NCI-H1694 treated with DMSO at 0.1 percent for 48 hours (cell line): ENCODE measurements around the gene PATJ.
"Not testable (repeated sequence)": the region's sequence is repeated elsewhere in the genome, so short reads cannot be mapped to it uniquely, and the experiment has no call there.

Experiments
- DNase-seq: peaks from one replicate; lab custom pipeline; 2025; lab: John Stamatoyannopoulos, UW

PATJ gene

DNA sequence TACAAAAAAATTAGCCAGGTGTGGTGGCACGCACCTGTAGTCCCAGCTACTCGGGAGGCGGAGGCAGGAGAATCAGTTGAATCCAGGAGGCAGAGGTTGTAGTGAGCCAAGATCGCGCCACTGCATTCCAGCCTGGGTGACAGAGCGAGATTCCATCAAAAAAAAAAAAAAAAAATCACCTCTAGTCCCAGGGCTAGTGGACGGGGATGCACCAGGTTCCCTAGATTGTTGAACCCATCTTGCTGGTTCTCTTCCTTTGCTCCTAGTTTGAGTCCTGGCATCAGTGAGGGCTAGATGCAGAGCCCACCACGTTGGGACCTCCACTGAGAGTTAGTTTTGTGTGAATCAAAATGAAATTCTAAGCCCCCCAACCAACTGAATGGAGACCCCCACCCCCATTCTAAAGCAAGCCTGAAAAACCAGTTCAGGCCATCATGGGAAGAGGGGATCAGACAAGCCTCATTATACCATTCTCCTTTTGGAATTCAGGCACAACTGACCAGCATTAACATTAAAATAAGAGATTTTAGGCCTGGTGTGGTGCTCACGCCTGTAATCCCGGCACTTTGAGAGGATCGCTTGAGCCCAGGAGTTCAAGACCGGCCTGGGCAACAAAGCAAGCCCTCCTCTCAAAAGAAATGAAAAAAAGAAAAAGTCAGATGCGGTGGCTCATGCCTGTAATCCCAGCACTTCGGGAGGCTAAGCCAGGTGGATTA is 434.5 kb downstream of the PATJ start:
- no peak for DNase-seq

- no peak for DNase-seq
These were observed 435.3 kb downstream of the PATJ start for GRCh38 chr1:62177621-62178020.

DNA sequence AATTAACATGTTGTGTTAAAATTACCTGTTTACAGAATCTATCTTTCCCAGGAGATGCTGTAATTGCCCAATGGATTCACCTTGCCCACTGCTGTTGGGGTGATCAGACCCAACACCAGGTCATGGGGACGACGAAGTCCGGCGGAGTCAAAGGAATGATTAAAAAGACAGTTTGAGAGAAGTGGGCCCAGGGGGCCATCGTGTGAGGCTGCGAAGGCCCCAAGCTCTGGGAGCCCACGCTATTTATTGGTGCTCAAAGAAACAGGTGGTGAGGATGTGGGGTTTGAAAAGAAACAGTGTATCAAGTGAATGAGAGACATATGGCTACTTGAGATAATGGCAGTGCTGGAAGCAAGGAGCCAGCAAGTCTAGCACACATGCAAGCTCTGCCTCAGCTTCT is 436.1 kb downstream of the PATJ start:
- peak; percentile 63 for DNase-seq

- DNase-seq: peak; percentile 60
These were observed 437.8 kb downstream of the PATJ start for GRCh38 chr1:62180054-62180453.

GRCh38 chr1:62180639-62181038 is 438.4 kb downstream of the PATJ start:
- DNase-seq: peak; percentile 59

GRCh38 chr1:62181532-62181931 is 439.3 kb downstream of the PATJ start:
- peak; percentile 19 for DNase-seq

GRCh38 chr1:62182157-62182556 is 439.9 kb downstream of the PATJ start:
- DNase-seq: peak; percentile 82

GRCh38 chr1:62183164-62184020 is 441.1 kb downstream of the PATJ start:
- peak; percentile 85 for DNase-seq

DNA sequence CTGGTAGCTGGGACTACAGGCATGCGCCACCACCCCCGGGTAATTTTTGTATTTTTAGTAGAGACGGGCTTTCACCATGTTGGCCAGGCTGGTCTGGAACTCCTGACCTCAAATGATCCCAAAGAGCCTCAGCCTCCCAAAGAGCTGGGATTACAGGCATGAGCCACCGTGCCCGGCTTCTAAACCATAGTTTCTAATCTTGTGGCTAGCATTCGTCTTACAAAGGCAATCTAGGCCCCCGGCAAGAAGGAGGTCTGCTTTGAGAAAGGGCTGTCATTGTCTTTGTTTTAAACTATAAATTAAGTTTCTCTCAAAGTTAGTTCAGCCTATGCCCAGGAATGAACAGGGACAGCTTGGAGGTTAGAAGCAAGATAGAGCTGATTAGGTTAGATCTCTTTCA is 442.1 kb downstream of the PATJ start:
- DNase-seq: no peak

DNA sequence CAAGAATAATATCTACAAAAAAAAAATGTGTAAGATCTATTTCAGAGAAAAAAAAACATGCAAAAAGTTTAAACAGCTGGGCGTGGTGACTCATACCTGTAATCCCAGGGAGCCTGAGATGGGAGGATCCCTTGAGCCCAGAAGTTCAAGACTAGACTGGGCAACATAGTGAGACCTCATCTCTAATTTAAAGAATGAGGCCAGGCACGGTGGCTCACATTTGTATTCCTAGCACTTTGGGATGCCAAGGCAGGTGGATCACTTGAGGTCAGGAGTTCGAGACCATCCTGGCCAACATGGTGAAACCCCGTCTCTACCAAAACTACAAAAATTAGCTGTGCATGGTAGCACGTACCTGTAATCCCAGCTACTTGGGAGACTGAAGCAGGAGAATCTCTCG is 443.0 kb downstream of the PATJ start:
- not testable (repeated sequence) for DNase-seq

- DNase-seq: no peak
These were observed 443.4 kb downstream of the PATJ start for GRCh38 chr1:62185677-62186076.

DNA sequence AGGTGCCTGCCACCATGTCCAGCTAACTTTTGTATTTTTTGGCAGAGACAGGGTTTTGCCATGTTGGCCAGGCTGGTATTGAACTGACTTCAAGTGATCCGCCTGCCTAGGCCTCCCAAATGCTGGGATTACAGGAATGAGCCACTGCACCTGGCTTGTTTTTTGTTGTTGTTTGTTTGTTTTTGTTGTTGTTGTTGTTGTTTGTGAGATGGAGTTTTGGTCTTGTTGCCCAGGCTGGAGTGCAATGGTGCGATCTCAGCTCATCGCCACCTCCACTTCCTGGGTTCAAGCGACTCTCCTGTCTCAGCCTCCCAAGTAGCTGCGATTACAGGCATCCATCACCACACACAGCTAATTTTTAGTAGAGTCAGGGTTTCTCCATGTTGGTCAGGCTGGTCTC is 445.3 kb downstream of the PATJ start:
- DNase-seq: no peak

- DNase-seq: no peak
These were observed 445.8 kb downstream of the PATJ start for GRCh38 chr1:62188111-62188510.

GRCh38 chr1:62194651-62195544 is 452.6 kb downstream of the PATJ start, which contains the start of gene L1TD1:
Gene L1TD1 (plus strand): TSS chr1:62194849. CDS start chr1:62206629, 11,780 bp downstream.
- no peak for DNase-seq

GRCh38 chr1:62196086-62196690 is 453.9 kb downstream of the PATJ start:
- DNase-seq: no peak

DNA sequence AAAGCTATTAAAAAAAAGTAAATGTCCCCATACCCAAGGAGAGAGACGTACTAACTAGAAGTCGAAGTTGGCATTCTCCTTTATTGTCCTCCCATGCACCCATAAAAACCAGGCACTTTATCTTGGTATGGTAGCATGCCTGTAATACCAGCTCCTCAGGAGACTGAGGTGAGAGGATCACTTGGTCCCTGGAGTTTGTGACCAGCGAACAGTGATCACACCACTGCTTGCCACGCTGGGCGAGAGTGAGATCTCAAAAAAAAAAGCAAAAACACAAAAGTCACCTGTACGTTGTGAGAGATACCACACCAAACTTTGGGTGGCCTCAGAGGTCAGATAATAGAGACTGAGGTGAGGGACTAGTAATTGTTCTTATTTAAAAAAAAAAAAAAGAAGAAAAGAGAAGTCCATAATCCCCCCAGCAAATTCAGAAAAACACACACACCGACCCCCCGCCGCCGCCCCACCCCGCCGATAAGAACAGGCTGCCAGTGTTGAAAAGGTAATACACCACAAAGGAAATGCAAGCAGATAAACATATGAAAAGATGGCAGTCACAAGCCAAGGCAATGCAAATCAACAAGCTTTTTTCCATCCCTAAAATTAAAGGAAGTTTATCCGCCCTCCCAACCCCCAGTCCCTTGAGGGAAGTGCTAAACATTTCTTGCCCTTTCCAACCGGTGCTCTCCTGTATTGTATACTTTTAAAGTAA is 455.9 kb downstream of the PATJ start:
- no peak for DNase-seq

GRCh38 chr1:62198781-62199125 is 456.5 kb downstream of the PATJ start:
- no peak for DNase-seq

GRCh38 chr1:62207187-62207586 is 464.9 kb downstream of the PATJ start:
- no peak for DNase-seq

DNA sequence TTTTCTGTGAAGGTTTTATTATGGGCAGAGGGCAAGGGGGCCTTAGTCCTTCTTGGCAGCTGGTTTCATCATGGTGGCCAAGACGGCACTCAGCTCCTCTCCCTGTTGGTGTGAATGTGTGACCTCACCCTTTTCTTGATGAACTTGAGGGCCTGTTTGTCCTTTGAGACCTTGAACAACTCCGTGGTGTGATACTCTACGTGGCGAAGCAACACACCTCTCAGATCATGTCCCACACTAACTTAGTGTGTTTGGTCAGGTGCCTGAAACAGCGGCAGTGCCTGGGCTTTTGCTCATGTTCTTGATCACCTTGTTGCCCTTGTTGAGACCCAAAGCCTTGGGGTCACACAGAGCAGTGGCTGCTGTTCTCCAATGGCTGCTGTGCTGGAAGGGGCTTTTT is 465.8 kb downstream of the PATJ start:
- no peak for DNase-seq

DNA sequence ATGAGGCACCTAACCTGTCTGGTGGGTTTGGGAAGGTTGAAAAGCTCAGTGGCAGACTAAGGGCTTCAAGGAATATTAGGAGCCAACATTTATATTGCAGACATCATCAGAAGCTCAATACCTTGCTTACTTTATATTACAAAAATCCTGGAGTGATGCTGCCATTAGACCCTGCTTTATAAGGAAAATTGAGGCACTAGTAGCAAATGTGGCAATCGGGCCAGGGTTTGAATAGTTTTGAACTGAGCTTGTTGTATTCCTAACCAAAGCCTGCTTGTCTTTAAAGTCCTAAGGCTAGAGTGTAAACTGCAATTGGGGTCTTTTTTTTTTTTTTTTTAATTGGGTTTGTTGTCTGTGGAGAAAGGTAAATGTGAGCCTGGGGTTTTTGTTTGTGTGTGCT is 466.7 kb downstream of the PATJ start:
- no peak for DNase-seq

DNA sequence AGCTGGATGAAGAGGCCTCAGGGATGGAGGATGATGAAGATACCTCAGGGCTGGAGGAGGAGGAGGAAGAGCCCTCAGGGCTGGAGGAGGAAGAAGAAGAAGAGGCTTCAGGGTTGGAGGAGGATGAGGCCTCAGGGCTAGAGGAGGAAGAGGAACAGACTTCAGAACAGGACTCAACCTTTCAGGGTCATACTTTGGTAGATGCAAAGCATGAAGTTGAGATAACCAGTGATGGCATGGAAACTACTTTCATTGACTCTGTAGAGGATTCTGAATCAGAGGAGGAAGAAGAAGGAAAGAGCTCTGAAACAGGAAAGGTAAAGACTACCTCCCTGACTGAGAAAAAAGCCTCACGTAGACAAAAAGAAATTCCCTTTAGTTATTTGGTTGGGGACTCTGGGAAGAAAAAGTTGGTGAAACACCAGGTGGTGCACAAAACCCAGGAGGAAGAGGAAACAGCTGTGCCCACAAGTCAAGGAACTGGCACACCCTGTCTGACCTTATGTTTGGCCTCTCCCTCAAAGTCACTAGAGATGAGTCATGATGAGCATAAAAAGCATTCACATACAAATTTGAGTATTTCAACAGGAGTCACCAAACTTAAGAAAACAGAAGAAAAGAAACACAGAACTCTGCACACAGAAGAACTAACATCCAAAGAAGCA is 467.8 kb downstream of the PATJ start:
- DNase-seq: no peak
